ENCODE results near the gene ASPN. TPM values are rescaled to one million over a fixed set of nuclear protein-coding genes. Genes with fewer than 3 reads are reported as not detected.

ASPN gene
- total and polyA plus RNA-seq, 2 experiments from 2014 or later, result 0.82 TPM; not detected in 1

GRCh38 chr9:92484563-92484962 is 2.3 kb upstream of the ASPN start (continued):
- TF ChIP-seq REST (IDR thresholded peaks at IDR 0.05; ENCODE audit: unreplicated experiment) (no peak), ETS1 (IDR thresholded peaks at IDR 0.05) (no peak), NANOG (IDR thresholded peaks at IDR 0.05; ENCODE audit: borderline replicate concordance) (no peak), CREB1 (CRISPR knock-in tag; IDR thresholded peaks at IDR 0.05; ENCODE audit: low read depth) (no peak)

GRCh38 chr9:92483627-92484545 is 1.6 kb upstream of the ASPN start:
- H3K27me3 Mint-ChIP-seq (ENCODE audit: insufficient read depth, low read depth, poor library complexity), result no peaks in the 10 kb centered on the region
- H3K36me3 ChIP-seq (ENCODE audit: insufficient read depth), result no peaks in the 10 kb centered on the region
- H3K4me1 Mint-ChIP-seq, result peaks cover 12% of the 10 kb centered on the region
- no peaks in the 10 kb centered on the region for H3K27me3 ChIP-seq (ENCODE audit: insufficient read depth)
- DNase-seq (ENCODE audit: low spot score) (no peak), ATAC-seq (no peak)
- H3K36me3 Mint-ChIP-seq (ENCODE audit: low read depth), result no peaks in the 10 kb centered on the region
- no peak overlapping the region for H3K27ac ChIP-seq (ENCODE audit: low read depth)
- H3K9me2 ChIP-seq (ENCODE audit: insufficient read depth), result no peaks in the 10 kb centered on the region
- H3K4me3 Mint-ChIP-seq, result no peak overlapping the region
- H2AFZ ChIP-seq, result no peak overlapping the region
- H3K79me2 ChIP-seq (replicated peaks; ENCODE audit: insufficient read depth), result no peaks in the 10 kb centered on the region
- peak overlapping the region; percentile 23; the same call in 1 of the 2 replicates for H3K27ac Mint-ChIP-seq
- no peaks in the 10 kb centered on the region for H3F3A ChIP-seq (replicated peaks; ENCODE audit: low read depth)
- peaks cover 23% of the 10 kb centered on the region for H3K4me1 ChIP-seq (ENCODE audit: insufficient read depth)
- H3K9me3 Mint-ChIP-seq, result no peaks in the 10 kb centered on the region
- no peak overlapping the region for H3K4me2 ChIP-seq
- H3K4me3 ChIP-seq, result no peak overlapping the region
- no peaks in the 10 kb centered on the region for H4K20me1 ChIP-seq (replicated peaks; ENCODE audit: insufficient read depth)
- no peak for TF ChIP-seq EZH2phosphoT487 (IDR thresholded peaks at IDR 0.05; ENCODE audit: unreplicated experiment)
- no peak for TF ChIP-seq ZNF114 (CRISPR knock-in tag; IDR thresholded peaks at IDR 0.05)
- TF ChIP-seq JUNB (IDR thresholded peaks at IDR 0.05; ENCODE audit: unreplicated experiment), result no peak
- TF ChIP-seq NANOG (IDR thresholded peaks at IDR 0.05; ENCODE audit: borderline replicate concordance), result no peak
- TF ChIP-seq ZNF462 (CRISPR knock-in tag; IDR thresholded peaks at IDR 0.05), result no peak
- no peak for TF ChIP-seq ETS1 (IDR thresholded peaks at IDR 0.05)
- TF ChIP-seq CREB1 (CRISPR knock-in tag; IDR thresholded peaks at IDR 0.05; ENCODE audit: low read depth), result no peak
- no peak for TF ChIP-seq CTCF (conservative IDR thresholded peaks at IDR 0.05; ENCODE audit: low read depth in 2 of 2)

All from GM23338 (cell line).